8988T (cell line): ENCODE results near the gene BANK1.

Experiments used
- DNase-seq: peaks from one replicate; pipeline ENCODE4 v3.0.0; 2011

The BANK1 gene

GRCh38 chr4:101790521-101791181 is at the start of gene BANK1:
BANK1 (plus strand) TSS chr4:101790730; CDS start chr4:101790881, 151 bp downstream.
- DNase-seq, result peak; percentile 35

- no peak for DNase-seq
These were observed 36.8 kb upstream of the BANK1 start for GRCh38 chr4:101753721-101754120.

- DNase-seq, result no peak
These were observed 34.3 kb upstream of the BANK1 start for GRCh38 chr4:101756181-101756580.

- DNase-seq, result no peak
These were observed 29.1 kb upstream of the BANK1 start for GRCh38 chr4:101761405-101761804.

- no peak for DNase-seq
These were observed 28.5 kb upstream of the BANK1 start for GRCh38 chr4:101762025-101762424.

GRCh38 chr4:101762534-101762933 is 28.0 kb upstream of the BANK1 start:
- no peak for DNase-seq

GRCh38 chr4:101763576-101763975 is 27.0 kb upstream of the BANK1 start:
- no peak for DNase-seq

GRCh38 chr4:101774807-101775206 is 15.7 kb upstream of the BANK1 start:
- no peak for DNase-seq

GRCh38 chr4:101777431-101777830 is 13.1 kb upstream of the BANK1 start:
- no peak for DNase-seq

GRCh38 chr4:101780284-101780683 is 10.2 kb upstream of the BANK1 start:
- DNase-seq, result no peak

- no peak for DNase-seq
These were observed 8.0 kb upstream of the BANK1 start for GRCh38 chr4:101782546-101782945.

GRCh38 chr4:101784957-101785356 is 5.6 kb upstream of the BANK1 start:
- no peak for DNase-seq

- DNase-seq, result no peak
These were observed 5.0 kb upstream of the BANK1 start for GRCh38 chr4:101785486-101785885.

GRCh38 chr4:101787701-101788316 is 2.7 kb upstream of the BANK1 start:
- DNase-seq, result no peak

- no peak for DNase-seq
These were observed 640 bp downstream of the BANK1 start for GRCh38 chr4:101791182-101791558.

- DNase-seq, result no peak
These were observed 1.6 kb downstream of the BANK1 start for GRCh38 chr4:101792056-101792590.

GRCh38 chr4:101793397-101793796 is 2.9 kb downstream of the BANK1 start:
- no peak for DNase-seq

GRCh38 chr4:101794806-101795205 is 4.3 kb downstream of the BANK1 start:
- DNase-seq, result no peak

GRCh38 chr4:101795704-101796103 is 5.2 kb downstream of the BANK1 start:
- DNase-seq, result no peak

- DNase-seq, result no peak
These were observed 11.4 kb downstream of the BANK1 start for GRCh38 chr4:101801958-101802357.

GRCh38 chr4:101806914-101807313 is 16.4 kb downstream of the BANK1 start:
- DNase-seq, result no peak

GRCh38 chr4:101807351-101807750 is 16.8 kb downstream of the BANK1 start:
- no peak for DNase-seq

GRCh38 chr4:101813604-101814003 is 23.1 kb downstream of the BANK1 start:
- DNase-seq, result no peak

GRCh38 chr4:101818362-101818761 is 27.8 kb downstream of the BANK1 start:
- no peak for DNase-seq

- no peak for DNase-seq
These were observed 33.3 kb downstream of the BANK1 start for GRCh38 chr4:101823864-101824263.
